ENCODE results near the gene IMPA2. TPM values are rescaled to one million over a fixed set of nuclear protein-coding genes. Genes with fewer than 3 reads are reported as not detected.

The IMPA2 gene
- total RNA-seq, 6 experiments from 2014 or later, result 1.2 to 2.5 (median 1.5) TPM

DNA sequence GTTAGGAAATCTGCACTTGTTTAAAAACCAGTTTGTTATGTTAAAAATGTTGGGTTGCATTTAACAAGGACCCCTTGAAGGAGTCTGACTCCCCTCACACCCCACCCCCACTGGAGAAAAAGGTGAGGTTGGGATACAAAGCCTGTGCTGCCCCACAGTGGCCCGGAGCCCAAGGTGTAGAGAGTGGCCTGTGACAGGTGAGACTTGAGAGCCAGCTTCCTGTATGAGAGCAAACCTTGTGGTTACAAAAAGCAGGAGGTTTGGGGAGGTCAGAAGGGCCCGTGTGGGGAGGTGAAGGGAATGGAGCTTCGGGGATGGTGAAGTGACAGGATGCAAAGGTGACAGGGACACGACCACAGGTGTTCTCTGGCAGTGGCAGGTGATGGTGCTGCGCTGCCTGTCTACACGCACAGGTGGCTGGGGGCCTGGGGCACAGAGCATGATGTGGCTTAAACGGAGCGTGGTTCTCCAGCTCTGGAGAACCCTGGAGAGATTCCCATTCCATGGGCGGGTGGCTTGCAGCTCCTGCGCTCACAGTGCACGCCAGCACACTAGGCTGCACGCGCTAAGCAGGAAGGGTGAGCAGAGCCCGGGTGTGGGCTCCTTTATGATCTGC is 29.0 kb downstream of the IMPA2 start:
- H3K27ac Mint-ChIP-seq, result no peak overlapping the region
- H3K27me3 Mint-ChIP-seq (ENCODE audit: insufficient read depth), result peaks cover 4% of the 10 kb centered on the region
- H3K9me3 Mint-ChIP-seq, result no peaks in the 10 kb centered on the region
- no peaks in the 10 kb centered on the region for H3K36me3 Mint-ChIP-seq (ENCODE audit: low read depth)
- no peak overlapping the region for H3K4me3 Mint-ChIP-seq
- peaks cover 5% of the 10 kb centered on the region; the same call in 1 of the 2 replicates for H3K4me1 Mint-ChIP-seq (ENCODE audit: low read depth)
- DNase-seq, result no peak
- TF ChIP-seq, protein P1, sequence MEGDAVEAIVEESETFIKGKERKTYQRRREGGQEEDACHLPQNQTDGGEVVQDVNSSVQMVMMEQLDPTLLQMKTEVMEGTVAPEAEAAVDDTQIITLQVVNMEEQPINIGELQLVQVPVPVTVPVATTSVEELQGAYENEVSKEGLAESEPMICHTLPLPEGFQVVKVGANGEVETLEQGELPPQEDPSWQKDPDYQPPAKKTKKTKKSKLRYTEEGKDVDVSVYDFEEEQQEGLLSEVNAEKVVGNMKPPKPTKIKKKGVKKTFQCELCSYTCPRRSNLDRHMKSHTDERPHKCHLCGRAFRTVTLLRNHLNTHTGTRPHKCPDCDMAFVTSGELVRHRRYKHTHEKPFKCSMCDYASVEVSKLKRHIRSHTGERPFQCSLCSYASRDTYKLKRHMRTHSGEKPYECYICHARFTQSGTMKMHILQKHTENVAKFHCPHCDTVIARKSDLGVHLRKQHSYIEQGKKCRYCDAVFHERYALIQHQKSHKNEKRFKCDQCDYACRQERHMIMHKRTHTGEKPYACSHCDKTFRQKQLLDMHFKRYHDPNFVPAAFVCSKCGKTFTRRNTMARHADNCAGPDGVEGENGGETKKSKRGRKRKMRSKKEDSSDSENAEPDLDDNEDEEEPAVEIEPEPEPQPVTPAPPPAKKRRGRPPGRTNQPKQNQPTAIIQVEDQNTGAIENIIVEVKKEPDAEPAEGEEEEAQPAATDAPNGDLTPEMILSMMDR (IDR thresholded peaks at IDR 0.05), result no peak

DNA sequence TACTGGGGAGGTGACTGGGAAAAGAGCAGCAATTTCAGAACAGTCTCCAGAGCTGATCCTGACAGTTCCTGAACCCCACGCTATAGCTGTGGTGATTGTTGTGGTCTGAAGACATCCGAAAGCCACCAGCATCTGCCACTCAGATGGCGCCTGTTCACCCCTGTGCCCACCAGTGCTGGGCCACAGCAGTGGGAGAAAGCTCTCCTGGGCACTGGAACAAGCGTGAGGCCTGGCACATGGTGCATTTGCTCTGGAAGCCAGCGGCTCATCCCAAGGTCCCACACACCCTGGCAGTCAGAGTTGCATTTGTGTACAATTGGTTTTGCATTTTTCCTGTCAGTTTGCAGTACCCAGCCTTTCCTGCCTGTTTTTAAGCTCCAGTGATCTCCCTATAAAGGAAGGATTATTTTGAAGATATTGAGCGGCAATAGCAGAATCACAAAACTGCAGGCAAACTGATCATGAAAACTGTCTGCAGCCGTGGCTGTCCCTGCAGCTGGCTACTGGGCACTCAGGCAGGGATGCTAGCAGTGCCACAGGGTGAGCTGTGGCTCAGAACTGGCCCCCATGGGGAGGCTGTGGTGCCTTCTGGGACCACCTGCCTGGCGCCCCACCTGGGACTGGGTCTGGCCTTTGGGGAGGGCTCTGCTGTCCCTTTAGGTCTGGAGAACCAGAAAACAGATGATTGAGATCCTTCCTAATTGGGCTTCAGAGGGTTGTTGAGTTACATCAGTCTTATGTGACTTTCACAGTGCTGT is 30.1 kb downstream of the IMPA2 start:
- peaks cover 10% of the 10 kb centered on the region for H3K27me3 Mint-ChIP-seq (ENCODE audit: insufficient read depth)
- H3K4me3 Mint-ChIP-seq, result no peak overlapping the region
- H3K36me3 Mint-ChIP-seq (ENCODE audit: low read depth), result no peaks in the 10 kb centered on the region
- no peak for DNase-seq
- no peak overlapping the region for H3K27ac Mint-ChIP-seq
- H3K9me3 Mint-ChIP-seq, result no peaks in the 10 kb centered on the region
- TF ChIP-seq, protein P1 (IDR thresholded peaks at IDR 0.05), result no peak
- no peaks in the 10 kb centered on the region for H3K4me1 Mint-ChIP-seq (ENCODE audit: low read depth)

DNA sequence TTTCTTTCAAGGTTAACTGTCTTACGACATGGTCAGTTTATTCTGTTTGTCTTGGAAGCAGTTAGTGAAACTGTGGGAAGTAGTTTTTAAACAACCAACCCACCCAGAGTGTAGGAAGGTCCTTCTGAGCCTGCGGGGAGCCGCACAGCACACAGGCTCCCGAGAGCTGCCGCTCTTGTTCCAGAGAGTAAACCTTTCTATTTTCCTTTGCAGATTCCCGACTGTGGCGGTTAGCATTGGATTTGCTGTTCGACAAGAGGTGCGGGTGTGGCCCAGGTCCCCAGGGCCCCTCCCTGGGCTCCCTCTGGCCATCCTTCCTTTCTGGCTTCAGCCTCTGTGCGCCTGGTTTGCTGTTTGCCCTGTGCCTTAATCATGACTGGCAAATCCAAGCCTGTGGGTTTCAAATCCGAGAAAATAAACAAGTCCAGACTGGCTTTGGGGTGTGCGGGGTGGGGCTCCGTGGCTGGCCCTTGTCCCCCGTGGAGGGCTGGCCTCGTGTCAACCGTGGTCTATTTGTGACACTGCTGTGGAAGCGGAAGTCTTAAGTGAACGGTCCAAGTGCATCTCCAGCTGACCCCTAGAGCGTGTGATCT is 30.7 kb downstream of the IMPA2 start:
- DNase-seq, result no peak
- Mint-ChIP-seq H3K4me1 (ENCODE audit: low read depth) (no peaks in the 10 kb centered on the region), H3K4me3 (no peak overlapping the region), H3K36me3 (ENCODE audit: low read depth) (no peaks in the 10 kb centered on the region), H3K9me3 (no peaks in the 10 kb centered on the region), H3K27me3 (ENCODE audit: insufficient read depth) (peaks cover 10% of the 10 kb centered on the region), H3K27ac (no peak overlapping the region)
- TF ChIP-seq, protein P1 (IDR thresholded peaks at IDR 0.05), result no peak

DNA sequence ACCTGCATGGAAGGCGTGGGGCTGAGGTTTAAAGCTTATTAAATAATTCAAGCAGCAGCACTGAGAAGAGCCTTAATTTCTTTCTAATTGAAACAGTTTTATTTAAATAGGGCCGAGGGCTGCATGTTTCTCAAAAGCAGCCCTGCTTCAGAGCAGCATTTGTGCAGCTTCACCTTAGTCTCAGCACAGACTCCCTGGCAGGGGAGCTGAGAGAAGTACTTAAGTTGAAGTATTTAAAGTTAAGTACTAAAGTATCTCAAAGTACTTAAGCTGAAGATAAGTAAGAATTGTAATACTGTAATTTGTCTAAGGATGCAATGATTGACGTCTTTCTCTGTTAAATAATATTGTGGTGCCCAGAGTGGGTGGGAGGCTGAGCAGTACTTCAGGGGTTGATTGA is 31.4 kb downstream of the IMPA2 start:
- H3K4me1 Mint-ChIP-seq (ENCODE audit: low read depth), result no peaks in the 10 kb centered on the region
- peaks cover 10% of the 10 kb centered on the region for H3K27me3 Mint-ChIP-seq (ENCODE audit: insufficient read depth)

DNA sequence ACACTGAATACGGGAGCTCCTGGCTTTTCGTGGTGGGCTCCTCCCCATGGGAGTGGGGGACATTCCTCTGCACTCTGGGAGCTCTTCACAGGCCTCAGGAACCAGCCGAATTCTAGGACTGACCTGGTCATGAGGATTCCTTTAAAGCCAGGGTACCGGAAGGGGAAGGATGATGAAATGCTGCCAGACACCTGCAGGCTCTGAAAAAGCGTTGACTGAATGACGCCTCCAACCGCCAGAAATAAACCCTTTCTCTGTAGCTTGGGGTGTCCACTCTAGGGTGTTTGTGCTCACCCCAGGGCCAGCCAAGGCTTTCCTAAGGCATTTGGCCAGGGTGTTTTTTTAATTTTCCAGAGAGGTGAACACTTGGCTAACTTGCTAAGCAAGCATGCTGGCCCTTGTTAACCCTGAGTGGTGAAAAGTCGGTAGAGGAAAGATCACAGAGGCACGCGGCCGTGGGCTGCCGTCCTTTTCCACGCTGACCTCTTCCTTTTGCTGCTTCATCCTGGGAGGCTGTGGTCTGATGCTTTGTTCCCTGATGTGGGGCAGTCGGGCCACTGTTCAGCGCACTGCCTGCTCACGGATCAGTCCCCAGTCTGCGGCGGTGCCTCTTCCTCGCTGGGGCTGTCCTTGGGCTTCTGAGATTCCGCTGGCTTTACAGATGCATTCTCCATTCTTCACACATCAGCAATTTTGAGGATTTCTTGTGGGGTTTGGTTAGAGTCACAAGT is 32.0 kb downstream of the IMPA2 start:
- no peak for DNase-seq
- Mint-ChIP-seq H3K9me3 (no peaks in the 10 kb centered on the region), H3K4me3 (no peak overlapping the region), H3K27ac (no peak overlapping the region), H3K36me3 (ENCODE audit: low read depth) (no peaks in the 10 kb centered on the region), H3K4me1 (ENCODE audit: low read depth) (no peaks in the 10 kb centered on the region), H3K27me3 (ENCODE audit: insufficient read depth) (peaks cover 10% of the 10 kb centered on the region)
- TF ChIP-seq, protein P1 (IDR thresholded peaks at IDR 0.05), result no peak

More for the DNA sequence above, 31.4 kb downstream of the IMPA2 start:
- no peak overlapping the region for H3K4me3 Mint-ChIP-seq
- H3K9me3 Mint-ChIP-seq, result no peaks in the 10 kb centered on the region
- no peaks in the 10 kb centered on the region for H3K36me3 Mint-ChIP-seq (ENCODE audit: low read depth)
- no peak for DNase-seq
- TF ChIP-seq, protein P1 (IDR thresholded peaks at IDR 0.05), result no peak
- H3K27ac Mint-ChIP-seq, result no peak overlapping the region
